ENCODE measurements around the gene RPA3.
"Not testable (repeated sequence)": the region's sequence is repeated elsewhere in the genome, so short reads cannot be mapped to it uniquely, and the experiment has no call there.

RPA3 gene

GRCh38 chr7:7695111-7695817, 23.1 kb downstream of the RPA3 start:
- peaks cover 18% of the 10 kb centered on the region for H3K36me3 Mint-ChIP-seq

GRCh38 chr7:7694542-7694941, 23.9 kb downstream of the RPA3 start:
- no peak overlapping the region for H3K27ac Mint-ChIP-seq
- no peak overlapping the region for H3K4me3 Mint-ChIP-seq
- DNase-seq (ENCODE audit: low spot score in 2 of 2) (no peak), ATAC-seq (ENCODE audit: low read depth) (no peak)
- H3K27me3 Mint-ChIP-seq, result no peaks in the 10 kb centered on the region
- peaks cover 18% of the 10 kb centered on the region for H3K36me3 Mint-ChIP-seq
- peaks cover 5% of the 10 kb centered on the region for H3K9me3 Mint-ChIP-seq
- peaks cover 9% of the 10 kb centered on the region for H3K4me1 Mint-ChIP-seq

More at GRCh38 chr7:7695111-7695817, 23.1 kb downstream of the RPA3 start:
- DNase-seq (ENCODE audit: low spot score in 2 of 2) (no peak), ATAC-seq (ENCODE audit: low read depth) (no peak)
- no peak overlapping the region for H3K4me3 Mint-ChIP-seq
- H3K4me1 Mint-ChIP-seq, result peaks cover 11% of the 10 kb centered on the region
- H3K27me3 Mint-ChIP-seq, result no peaks in the 10 kb centered on the region
- no peak overlapping the region for H3K27ac Mint-ChIP-seq
- peaks cover 5% of the 10 kb centered on the region for H3K9me3 Mint-ChIP-seq

- H3K4me1 Mint-ChIP-seq, result peaks cover 10% of the 10 kb centered on the region
- peaks cover 21% of the 10 kb centered on the region for H3K36me3 Mint-ChIP-seq
- peaks cover 5% of the 10 kb centered on the region for H3K9me3 Mint-ChIP-seq
- H3K27me3 Mint-ChIP-seq, result no peaks in the 10 kb centered on the region
- no peak overlapping the region for H3K4me3 Mint-ChIP-seq
- no peak overlapping the region for H3K27ac Mint-ChIP-seq
- ATAC-seq (ENCODE audit: low read depth), result no peak
- DNase-seq (ENCODE audit: low spot score in 2 of 2), result no peak
These were observed 24.5 kb downstream of the RPA3 start for GRCh38 chr7:7693881-7694280.

- ATAC-seq (ENCODE audit: low read depth), result no peak
These were observed 29.5 kb downstream of the RPA3 start for GRCh38 chr7:7688956-7689355.

GRCh38 chr7:7688310-7688709, 30.1 kb downstream of the RPA3 start:
- DNase-seq (ENCODE audit: low spot score in 2 of 2) (no peak), ATAC-seq (ENCODE audit: low read depth) (no peak)
- no peak overlapping the region for H3K4me3 Mint-ChIP-seq
- H3K36me3 Mint-ChIP-seq, result peaks cover 11% of the 10 kb centered on the region
- H3K4me1 Mint-ChIP-seq, result peaks cover 22% of the 10 kb centered on the region
- H3K27ac Mint-ChIP-seq, result peak overlapping the region; percentile 41
- H3K9me3 Mint-ChIP-seq, result no peaks in the 10 kb centered on the region
- no peaks in the 10 kb centered on the region for H3K27me3 Mint-ChIP-seq

More at GRCh38 chr7:7688956-7689355, 29.5 kb downstream of the RPA3 start:
- H3K9me3 Mint-ChIP-seq, result no peaks in the 10 kb centered on the region
- no peak overlapping the region for H3K27ac Mint-ChIP-seq
- H3K36me3 Mint-ChIP-seq, result peaks cover 11% of the 10 kb centered on the region
- peaks cover 22% of the 10 kb centered on the region for H3K4me1 Mint-ChIP-seq
- DNase-seq (ENCODE audit: low spot score in 2 of 2), result no peak
- no peak overlapping the region for H3K4me3 Mint-ChIP-seq
- no peaks in the 10 kb centered on the region for H3K27me3 Mint-ChIP-seq

GRCh38 chr7:7687800-7688199, 30.6 kb downstream of the RPA3 start:
- Mint-ChIP-seq H3K27me3 (no peaks in the 10 kb centered on the region), H3K36me3 (peaks cover 11% of the 10 kb centered on the region), H3K27ac (peak overlapping the region; percentile 41), H3K9me3 (no peaks in the 10 kb centered on the region), H3K4me1 (peaks cover 25% of the 10 kb centered on the region), H3K4me3 (no peak overlapping the region)
- DNase-seq (ENCODE audit: low spot score in 2 of 2), result no peak
- no peak for ATAC-seq (ENCODE audit: low read depth)

GRCh38 chr7:7686811-7687508, 31.4 kb downstream of the RPA3 start:
- H3K27me3 Mint-ChIP-seq, result no peaks in the 10 kb centered on the region
- ATAC-seq (ENCODE audit: low read depth), result no peak
- no peak for DNase-seq (ENCODE audit: low spot score in 2 of 2)
- peaks cover 23% of the 10 kb centered on the region for H3K4me1 Mint-ChIP-seq
- H3K4me3 Mint-ChIP-seq, result no peak overlapping the region
- H3K27ac Mint-ChIP-seq, result peak overlapping the region; percentile 9
- peaks cover 8% of the 10 kb centered on the region for H3K36me3 Mint-ChIP-seq
- H3K9me3 Mint-ChIP-seq, result no peaks in the 10 kb centered on the region

- Mint-ChIP-seq H3K27ac (no peak overlapping the region), H3K36me3 (peaks cover 5% of the 10 kb centered on the region), H3K9me3 (no peaks in the 10 kb centered on the region), H3K4me3 (no peak overlapping the region), H3K4me1 (peaks cover 29% of the 10 kb centered on the region), H3K27me3 (no peaks in the 10 kb centered on the region)
- DNase-seq (ENCODE audit: low spot score in 2 of 2) (no peak), ATAC-seq (ENCODE audit: low read depth) (no peak)
These were observed 35.5 kb downstream of the RPA3 start for GRCh38 chr7:7682861-7683260.

- ATAC-seq (ENCODE audit: low read depth) (no peak), DNase-seq (ENCODE audit: low spot score in 2 of 2) (no peak)
- Mint-ChIP-seq H3K36me3 (peaks cover 7% of the 10 kb centered on the region), H3K27ac (no peak overlapping the region), H3K27me3 (no peaks in the 10 kb centered on the region), H3K9me3 (peaks cover 2% of the 10 kb centered on the region), H3K4me3 (no peak overlapping the region), H3K4me1 (peaks cover 23% of the 10 kb centered on the region)
These were observed 36.5 kb downstream of the RPA3 start for GRCh38 chr7:7681936-7682329.

- Mint-ChIP-seq H3K9me3 (peaks cover 2% of the 10 kb centered on the region), H3K4me3 (no peak overlapping the region), H3K4me1 (peaks cover 18% of the 10 kb centered on the region), H3K27me3 (no peaks in the 10 kb centered on the region), H3K27ac (peak overlapping the region; percentile 45), H3K36me3 (peaks cover 7% of the 10 kb centered on the region)
- peak; percentile 88 for ATAC-seq (ENCODE audit: low read depth)
- DNase-seq (ENCODE audit: low spot score in 2 of 2), result peak; percentile 40 to 59
These were observed 37.0 kb downstream of the RPA3 start for GRCh38 chr7:7681191-7681935.

GRCh38 chr7:7679640-7680039, 38.8 kb downstream of the RPA3 start:
- not testable (repeated sequence) for H3K27me3 Mint-ChIP-seq; ATAC-seq (ENCODE audit: low read depth); H3K4me3 Mint-ChIP-seq; DNase-seq (ENCODE audit: low spot score in 2 of 2); H3K9me3 Mint-ChIP-seq
- peaks cover 17% of the 10 kb centered on the region for H3K36me3 Mint-ChIP-seq
- peaks cover 23% of the 10 kb centered on the region for H3K4me1 Mint-ChIP-seq
- peak overlapping the region; percentile 6 for H3K27ac Mint-ChIP-seq

- Mint-ChIP-seq H3K27me3 (no peaks in the 10 kb centered on the region), H3K9me3 (peaks cover 7% of the 10 kb centered on the region), H3K4me3 (no peak overlapping the region), H3K27ac (peak overlapping the region; percentile 73), H3K36me3 (peaks cover 30% of the 10 kb centered on the region), H3K4me1 (peaks cover 31% of the 10 kb centered on the region)
- DNase-seq (ENCODE audit: low spot score in 2 of 2) (no peak), ATAC-seq (ENCODE audit: low read depth) (no peak)
These were observed 42.7 kb downstream of the RPA3 start for GRCh38 chr7:7675686-7676085.

GRCh38 chr7:7673240-7673550, 45.2 kb downstream of the RPA3 start:
- DNase-seq (ENCODE audit: low spot score in 2 of 2) (no peak), ATAC-seq (ENCODE audit: low read depth) (no peak)
- H3K36me3 Mint-ChIP-seq, result peaks cover 40% of the 10 kb centered on the region
- peaks cover 7% of the 10 kb centered on the region for H3K9me3 Mint-ChIP-seq
- peaks cover 30% of the 10 kb centered on the region for H3K4me1 Mint-ChIP-seq
- peak overlapping the region; percentile 49 for H3K27ac Mint-ChIP-seq
- H3K27me3 Mint-ChIP-seq, result no peaks in the 10 kb centered on the region
- H3K4me3 Mint-ChIP-seq, result no peak overlapping the region

- Mint-ChIP-seq H3K36me3 (peaks cover 39% of the 10 kb centered on the region), H3K4me3 (no peak overlapping the region), H3K9me3 (peaks cover 7% of the 10 kb centered on the region), H3K27me3 (no peaks in the 10 kb centered on the region), H3K27ac (peak overlapping the region; percentile 49), H3K4me1 (peaks cover 30% of the 10 kb centered on the region)
- ATAC-seq (ENCODE audit: low read depth) (no peak), DNase-seq (ENCODE audit: low spot score in 2 of 2) (no peak)
These were observed 45.7 kb downstream of the RPA3 start for GRCh38 chr7:7672545-7673239.

All from memory B cell (primary cell).